ENCODE measurements around the gene EHHADH.

Gene EHHADH

GRCh38 chr3:185210621-185211142, 43.2 kb downstream of the EHHADH start:
- in situ Hi-C loops (cut with HindIII; ENCODE audit: low pct_ligation_motif_present, low sequenced_read_pairs): no loop called here
- TF ChIP-seq, protein P1, sequence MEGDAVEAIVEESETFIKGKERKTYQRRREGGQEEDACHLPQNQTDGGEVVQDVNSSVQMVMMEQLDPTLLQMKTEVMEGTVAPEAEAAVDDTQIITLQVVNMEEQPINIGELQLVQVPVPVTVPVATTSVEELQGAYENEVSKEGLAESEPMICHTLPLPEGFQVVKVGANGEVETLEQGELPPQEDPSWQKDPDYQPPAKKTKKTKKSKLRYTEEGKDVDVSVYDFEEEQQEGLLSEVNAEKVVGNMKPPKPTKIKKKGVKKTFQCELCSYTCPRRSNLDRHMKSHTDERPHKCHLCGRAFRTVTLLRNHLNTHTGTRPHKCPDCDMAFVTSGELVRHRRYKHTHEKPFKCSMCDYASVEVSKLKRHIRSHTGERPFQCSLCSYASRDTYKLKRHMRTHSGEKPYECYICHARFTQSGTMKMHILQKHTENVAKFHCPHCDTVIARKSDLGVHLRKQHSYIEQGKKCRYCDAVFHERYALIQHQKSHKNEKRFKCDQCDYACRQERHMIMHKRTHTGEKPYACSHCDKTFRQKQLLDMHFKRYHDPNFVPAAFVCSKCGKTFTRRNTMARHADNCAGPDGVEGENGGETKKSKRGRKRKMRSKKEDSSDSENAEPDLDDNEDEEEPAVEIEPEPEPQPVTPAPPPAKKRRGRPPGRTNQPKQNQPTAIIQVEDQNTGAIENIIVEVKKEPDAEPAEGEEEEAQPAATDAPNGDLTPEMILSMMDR (IDR thresholded peaks at IDR 0.05; ENCODE audit: low read depth, low read length, missing control alignments): no peak
- no peak for DNase-seq

GRCh38 chr3:185208823-185209222, 45.0 kb downstream of the EHHADH start:
- H3K27ac ChIP-seq: no peak overlapping the region
- in situ Hi-C loops (cut with HindIII; ENCODE audit: low pct_ligation_motif_present, low sequenced_read_pairs): no loop called here
- H3K4me3 ChIP-seq (ENCODE audit: low read depth, low read length): no peak overlapping the region
- DNase-seq: no peak
- no peaks in the 10 kb centered on the region for H3K27me3 ChIP-seq (replicated peaks)
- H3K36me3 ChIP-seq (replicated peaks): no peaks in the 10 kb centered on the region
- TF ChIP-seq, protein P1 (IDR thresholded peaks at IDR 0.05; ENCODE audit: low read depth, low read length, missing control alignments): no peak

More at GRCh38 chr3:185210621-185211142, 43.2 kb downstream of the EHHADH start:
- Histone ChIP-seq H3K27me3 (replicated peaks) (no peaks in the 10 kb centered on the region), H3K27ac (no peak overlapping the region), H3K36me3 (replicated peaks) (no peaks in the 10 kb centered on the region), H3K4me3 (ENCODE audit: low read depth, low read length) (no peak overlapping the region)

DNA sequence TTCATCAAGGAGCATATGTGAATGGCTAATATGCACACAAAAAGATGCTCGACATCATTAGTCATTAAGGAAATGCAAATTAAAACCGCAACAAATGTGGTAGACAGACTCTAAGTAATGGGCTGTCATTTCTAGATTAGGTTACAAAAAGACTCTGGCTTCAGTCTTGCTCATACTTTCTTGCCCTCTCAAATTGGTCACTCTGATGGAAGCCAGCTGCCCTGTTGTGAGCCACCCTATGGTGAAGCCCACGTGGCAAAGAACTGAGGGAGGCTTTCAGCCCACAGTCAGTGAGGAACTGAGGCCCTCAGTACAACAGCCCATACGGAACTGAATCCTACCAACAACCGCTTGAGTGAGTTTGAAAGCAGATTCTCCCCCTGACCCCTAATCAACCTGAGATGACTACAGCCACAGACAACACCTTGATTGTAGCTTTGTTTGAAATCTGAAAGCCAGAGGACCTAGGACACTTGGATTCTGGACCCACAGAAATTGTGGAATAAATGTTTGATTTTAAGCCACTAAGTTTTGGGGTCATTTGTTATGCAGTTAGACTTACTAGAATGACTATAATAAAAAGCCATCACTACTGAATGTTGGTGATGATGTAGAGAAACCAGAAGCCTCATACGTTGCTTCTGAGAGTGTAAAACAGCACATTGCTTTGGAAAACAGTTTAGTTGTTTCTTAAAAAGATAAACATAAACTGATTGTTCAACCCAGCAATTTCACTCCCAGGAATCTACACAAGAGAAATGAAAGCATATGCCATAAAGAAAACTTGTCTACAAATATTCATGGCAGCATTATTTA, 45.7 kb downstream of the EHHADH start:
- Histone ChIP-seq H3K27me3 (replicated peaks) (no peaks in the 10 kb centered on the region), H3K27ac (no peak overlapping the region), H3K36me3 (replicated peaks) (no peaks in the 10 kb centered on the region), H3K4me3 (ENCODE audit: low read depth, low read length) (no peak overlapping the region)
- TF ChIP-seq, protein P1 (IDR thresholded peaks at IDR 0.05; ENCODE audit: low read depth, low read length, missing control alignments): no peak
- DNase-seq: no peak
- in situ Hi-C loops (cut with HindIII; ENCODE audit: low pct_ligation_motif_present, low sequenced_read_pairs): no loop called here

DNA sequence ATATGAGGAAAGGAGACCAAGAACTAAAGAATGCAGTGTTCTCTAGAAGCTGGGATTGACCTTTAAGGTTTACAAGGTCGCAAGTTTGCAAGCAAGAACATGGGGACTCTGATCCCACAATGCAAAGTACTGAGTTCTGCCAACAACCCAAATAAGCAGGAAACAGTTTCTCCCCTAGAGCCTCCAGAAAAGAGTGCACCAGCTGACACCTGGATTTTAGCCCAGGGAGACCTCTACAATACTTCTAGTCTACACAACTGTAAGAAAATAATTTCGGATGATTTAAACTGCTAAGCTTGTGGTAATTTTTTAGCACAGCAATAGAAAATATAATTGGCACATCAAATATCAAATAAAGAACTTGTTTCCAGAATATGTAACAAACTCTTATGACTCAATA, 46.4 kb downstream of the EHHADH start:
- no peak overlapping the region for H3K4me3 ChIP-seq (ENCODE audit: low read depth, low read length)
- H3K27me3 ChIP-seq (replicated peaks): no peaks in the 10 kb centered on the region
- no peaks in the 10 kb centered on the region for H3K36me3 ChIP-seq (replicated peaks)
- H3K27ac ChIP-seq: no peak overlapping the region
- TF ChIP-seq, protein P1 (IDR thresholded peaks at IDR 0.05; ENCODE audit: low read depth, low read length, missing control alignments): no peak
- DNase-seq: no peak
- in situ Hi-C loops (cut with HindIII; ENCODE audit: low pct_ligation_motif_present, low sequenced_read_pairs): no loop called here

DNA sequence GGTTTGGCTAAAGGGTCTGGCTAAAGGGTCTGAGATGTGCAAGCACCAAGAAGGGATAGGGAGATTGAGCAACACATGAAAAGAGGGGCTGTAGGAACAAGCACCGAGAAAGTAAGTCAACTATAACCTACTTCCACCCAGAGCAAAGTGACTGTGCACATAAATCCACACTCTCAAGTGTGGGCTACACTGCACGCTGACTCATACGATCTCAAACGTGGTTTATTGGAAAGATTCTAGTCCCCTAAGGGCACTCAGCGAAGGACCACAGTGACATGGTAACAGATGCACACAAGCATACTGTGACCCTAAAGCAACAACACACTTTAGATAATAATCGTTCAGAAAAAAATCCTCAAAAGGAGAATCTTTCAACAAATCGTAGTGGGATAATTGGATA, 48.0 kb downstream of the EHHADH start:
- H3K36me3 ChIP-seq (replicated peaks): no peaks in the 10 kb centered on the region
- no peak for DNase-seq
- TF ChIP-seq, protein P1 (IDR thresholded peaks at IDR 0.05; ENCODE audit: low read depth, low read length, missing control alignments): no peak
- H3K27ac ChIP-seq: no peak overlapping the region
- H3K27me3 ChIP-seq (replicated peaks): no peaks in the 10 kb centered on the region
- in situ Hi-C loops (cut with HindIII; ENCODE audit: low pct_ligation_motif_present, low sequenced_read_pairs): no loop called here
- no peak overlapping the region for H3K4me3 ChIP-seq (ENCODE audit: low read depth, low read length)
